CD4-positive, alpha-beta memory T cell (primary cell): Measurements from ENCODE around the gene AVP. TPM values are rescaled to one million over a fixed set of nuclear protein-coding genes. Genes with fewer than 3 reads are reported as not detected.
"Not testable (repeated sequence)": the region's sequence is repeated elsewhere in the genome, so short reads cannot be mapped to it uniquely, and the experiment has no call there.

Experiments used
- CTCF ChIA-PET: fragments of 350-600 bp; sonication (Branson Sonifier 250); formaldehyde crosslinking; loops from one replicate; lab custom pipeline; 2021; ENCODE audit warnings: inconsistent platforms; ENCODE audit not compliant: partially characterized antibody; lab: Charles Lee
- POLR2A ChIA-PET: fragments of 350-600 bp; sonication (Branson Sonifier 250); formaldehyde crosslinking; loops from one replicate; lab custom pipeline; 2021; ENCODE audit not compliant: partially characterized antibody; lab: Charles Lee
- DNase-seq, 5 donors: peaks; one replicate each; pipeline versions ENCODE4 v3.0.0 to v3.0.0-alpha.2; 2020 to 2022; ENCODE audit warnings: mixed read lengths in 1 of 5
- H3K27ac ChIP-seq: one replicate; pipeline ENCODE4 v1.7.0; 2013; ENCODE audit warnings: low read depth, low read length
- H3K27me3 ChIP-seq: 2 replicates; pipeline ENCODE4 v1.7.0; 2013; ENCODE audit warnings: mild to moderate bottlenecking, low read length, moderate library complexity; ENCODE audit not compliant: insufficient read depth
- H3K36me3 ChIP-seq: 2 replicates; pipeline ENCODE4 v1.7.0; 2013; ENCODE audit warnings: mild to moderate bottlenecking, low read length, moderate library complexity; ENCODE audit not compliant: insufficient read depth
- H3K4me1 ChIP-seq: 2 replicates; pipeline ENCODE4 v1.7.0; 2013; ENCODE audit warnings: mild to moderate bottlenecking, low read length, moderate library complexity; ENCODE audit not compliant: insufficient read depth
- H3K4me3 ChIP-seq, 2 donors: one replicate each; pipeline ENCODE4 v1.7.0; 2013; ENCODE audit warnings: low read length in 2 of 2, mild to moderate bottlenecking in 1 of 2
- H3K9me3 ChIP-seq, 2 donors: one replicate each; pipeline ENCODE4 v1.7.0; 2013; ENCODE audit warnings: low read length in 2 of 2, control low read depth in 1 of 2; ENCODE audit not compliant: control insufficient read depth in 1 of 2
- H3K27ac Mint-ChIP-seq, 7 donors: one replicate each; pipeline ENCODE4 v1.8.0; 2020 to 2021; ENCODE audit warnings: mixed read lengths in 7 of 7, mild to moderate bottlenecking in 6 of 7, inconsistent platforms in 3 of 7, moderate library complexity in 3 of 7
- H3K27me3 Mint-ChIP-seq, 2 donors: one replicate each; pipeline ENCODE4 v1.8.0; 2020 to 2021; ENCODE audit warnings: mixed read lengths in 2 of 2
- H3K36me3 Mint-ChIP-seq, 2 donors: one replicate each; pipeline ENCODE4 v1.8.0; 2020 to 2021; ENCODE audit warnings: mixed read lengths in 2 of 2, inconsistent platforms in 1 of 2, mild to moderate bottlenecking in 1 of 2
- H3K4me1 Mint-ChIP-seq, 4 donors: one replicate each; pipeline ENCODE4 v1.8.0; 2020 to 2021; ENCODE audit warnings: mixed read lengths in 4 of 4, mild to moderate bottlenecking in 1 of 4
- H3K4me3 Mint-ChIP-seq, 8 donors: one replicate each; pipeline ENCODE4 v1.8.0; 2020 to 2021; ENCODE audit warnings: mixed read lengths in 8 of 8, mild to moderate bottlenecking in 7 of 8, moderate library complexity in 6 of 8, inconsistent platforms in 3 of 8
- H3K9me3 Mint-ChIP-seq, 8 donors: one replicate each; pipeline ENCODE4 v1.8.0; 2020 to 2021; ENCODE audit warnings: mixed read lengths in 8 of 8, mild to moderate bottlenecking in 5 of 8, inconsistent platforms in 3 of 8, moderate library complexity in 1 of 8
- intact Hi-C: fragments of 100-400 bp; cut with micrococcal nuclease; formaldehyde crosslinking; loops from one replicate; pipeline ENCODE4 v1.15.1; 2023
- polyA plus RNA-seq, 2 donors: library from polyadenylated mRNA; unstranded; fragments of 300-500 nt; fragmentation: Illumina TruSeq; gene quantifications; one replicate each; pipeline ENCODE4 v1.2.3, GENCODE V29; 2021
- total RNA-seq, 2 experiments: library from RNA; stranded (reverse); gene quantifications; one replicate each; pipeline ENCODE4 v1.2.3, GENCODE V29; 2021

Gene AVP
- total and polyA plus RNA-seq, 4 experiments from 2014 or later, result not detected

DNA sequence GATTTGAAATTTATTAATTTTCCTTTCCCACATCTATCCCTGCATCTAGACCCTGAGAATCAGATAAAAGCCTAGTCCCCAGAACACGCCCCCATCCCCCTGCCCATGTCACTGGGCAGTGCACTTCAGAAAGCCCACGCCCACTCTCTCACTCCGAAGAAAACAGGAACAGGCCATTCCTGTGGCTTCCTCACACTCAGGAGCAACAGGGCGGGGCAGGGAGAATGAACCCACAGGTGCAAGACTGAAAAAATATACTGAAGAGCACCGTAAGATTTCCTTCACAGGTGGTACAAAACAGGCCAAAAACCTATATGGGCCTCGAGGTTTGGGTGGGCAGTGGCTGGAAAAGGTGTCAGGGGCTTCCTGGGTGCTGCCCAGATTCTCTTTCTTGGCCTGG, 9.7 kb downstream of the AVP start:
- H3K9me3 ChIP-seq, result no peaks in the 10 kb centered on the region
- intact Hi-C loops, result no loop called here
- CTCF ChIA-PET, result interaction anchor here (1.0 kb wide), 1 partner anchor 39 kb away, joined by 3 read pairs; no protein-coding TSS in a partner anchor
- no peak for DNase-seq
- Mint-ChIP-seq H3K9me3 (no peaks in the 10 kb centered on the region), H3K27ac (peak overlapping the region in 2 of 7 donors; percentile 23 to 68), H3K27me3 (no peaks in the 10 kb centered on the region), H3K36me3 (no peaks in the 10 kb centered on the region), H3K4me3 (no peak overlapping the region), H3K4me1 (peaks cover 16 to 35% (median 19%) of the 10 kb centered on the region in 4 donors)
- H3K27me3 ChIP-seq, result no peaks in the 10 kb centered on the region
- H3K4me3 ChIP-seq, result no peak overlapping the region
- no peak overlapping the region for H3K27ac ChIP-seq
- peaks cover 28% of the 10 kb centered on the region for H3K4me1 ChIP-seq
- POLR2A ChIA-PET, result interaction anchor here (1.1 to 3.5 kb wide), 2 partner anchors 18 to 28 kb away, joined by 4 to 22 read pairs; no protein-coding TSS in a partner anchor
- no peaks in the 10 kb centered on the region for H3K36me3 ChIP-seq

DNA sequence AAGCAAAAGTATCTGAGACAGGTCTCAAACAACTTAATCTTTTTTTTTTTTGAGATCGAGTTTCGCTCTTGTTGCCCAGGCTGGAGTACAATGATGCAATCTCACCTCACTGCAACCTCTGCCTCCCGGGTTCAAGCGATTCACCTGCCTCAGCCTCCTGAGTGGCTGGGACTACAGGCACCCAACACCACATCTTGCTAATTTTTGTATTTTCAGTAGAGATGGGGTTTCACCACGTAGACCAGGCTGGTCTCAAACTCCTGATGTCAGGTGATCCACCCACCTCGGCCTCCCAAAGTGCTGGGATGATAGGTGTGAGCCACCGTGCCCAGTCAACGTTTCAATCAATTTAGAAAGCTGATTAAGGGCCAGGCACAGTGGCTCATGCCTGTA, 11.3 kb downstream of the AVP start:
- H3K9me3 ChIP-seq, H3K36me3 ChIP-seq, H3K27me3 Mint-ChIP-seq, H3K36me3 Mint-ChIP-seq, H3K4me3 ChIP-seq, DNase-seq, H3K27ac ChIP-seq, H3K27me3 ChIP-seq, H3K9me3 Mint-ChIP-seq: not testable (repeated sequence)
- peak overlapping the region in 3 of 7 donors; percentile 29 to 94 (median 52) for H3K27ac Mint-ChIP-seq
- H3K4me1 ChIP-seq, result peaks cover 28% of the 10 kb centered on the region
- peaks cover 17 to 35% (median 21%) of the 10 kb centered on the region in 4 donors for H3K4me1 Mint-ChIP-seq
- ChIA-PET POLR2A (interaction anchor here (0.6 to 3.5 kb wide), 4 partner anchors 13 to 63 kb away, joined by 3 to 22 read pairs (median 3); partner anchors contain the start of gene MRPS26), CTCF (interaction anchor here (0.6 to 2.2 kb wide), 3 partner anchors 16 to 42 kb away, joined by 3 to 8 read pairs (median 5); no protein-coding TSS in a partner anchor)
- intact Hi-C loops, result loop anchor here (2.0 kb wide), 1 partner anchor 20 kb away; no protein-coding TSS in a partner anchor
- H3K4me3 Mint-ChIP-seq, result peak overlapping the region in 6 of 8 donors; percentile 25 to 70 (median 46)

DNA sequence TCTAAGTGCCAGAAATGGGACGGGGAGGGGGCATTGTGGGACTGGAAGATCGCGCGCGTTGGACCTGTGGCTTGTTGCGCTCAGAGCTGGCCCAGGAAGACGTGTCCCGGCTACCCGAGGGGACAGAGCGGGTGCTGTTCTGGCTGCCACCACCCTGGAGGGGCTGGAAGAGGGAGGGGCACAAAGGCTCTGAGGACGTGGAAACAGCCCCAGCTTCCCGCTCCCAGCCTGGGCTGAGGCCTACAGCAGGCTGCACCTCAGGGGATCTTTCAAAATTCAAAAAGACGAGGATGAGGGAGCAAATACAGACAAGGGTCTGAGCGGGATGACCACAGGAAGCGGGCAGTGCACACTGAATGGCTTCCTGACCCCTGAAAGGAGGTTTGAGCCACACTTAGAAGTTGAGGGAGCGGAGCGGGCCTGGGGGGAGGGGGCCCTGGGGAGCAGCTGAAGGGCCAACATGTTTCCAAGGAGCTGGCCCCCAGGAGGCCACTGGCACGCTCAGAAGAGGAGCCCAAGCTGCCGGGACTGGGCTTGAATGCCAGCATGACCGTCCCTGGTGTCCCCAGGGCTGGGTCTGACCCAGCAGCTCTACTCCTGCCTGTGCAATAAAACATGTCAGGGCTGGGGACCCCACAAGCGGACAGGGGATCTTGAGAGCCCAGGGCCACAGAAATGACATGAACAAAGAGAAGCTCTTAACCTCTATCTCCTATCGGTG, 11.8 kb downstream of the AVP start:
- peak overlapping the region; percentile 44 for H3K27ac ChIP-seq
- Mint-ChIP-seq H3K27me3 (no peaks in the 10 kb centered on the region), H3K4me1 (peaks cover 14 to 31% (median 19%) of the 10 kb centered on the region in 4 donors), H3K27ac (peak overlapping the region; percentile 60 to 94 (median 91)), H3K9me3 (no peaks in the 10 kb centered on the region), H3K36me3 (no peaks in the 10 kb centered on the region), H3K4me3 (peak overlapping the region; percentile 78 to 91 (median 84))
- H3K36me3 ChIP-seq, result no peaks in the 10 kb centered on the region
- intact Hi-C loops, result loop anchor here (2.0 kb wide), 1 partner anchor 20 kb away; no protein-coding TSS in a partner anchor
- ChIA-PET POLR2A (interaction anchor here (0.6 to 3.5 kb wide), 3 partner anchors 20 to 64 kb away, joined by 3 to 22 read pairs (median 3); partner anchors contain the start of gene MRPS26), CTCF (interaction anchor here (0.8 to 2.2 kb wide), 2 partner anchors 19 to 42 kb away, joined by 5 to 8 read pairs; no protein-coding TSS in a partner anchor)
- H3K4me1 ChIP-seq, result peaks cover 27% of the 10 kb centered on the region
- H3K27me3 ChIP-seq, result no peaks in the 10 kb centered on the region
- no peak for DNase-seq
- no peak overlapping the region for H3K4me3 ChIP-seq
- no peaks in the 10 kb centered on the region for H3K9me3 ChIP-seq

DNA sequence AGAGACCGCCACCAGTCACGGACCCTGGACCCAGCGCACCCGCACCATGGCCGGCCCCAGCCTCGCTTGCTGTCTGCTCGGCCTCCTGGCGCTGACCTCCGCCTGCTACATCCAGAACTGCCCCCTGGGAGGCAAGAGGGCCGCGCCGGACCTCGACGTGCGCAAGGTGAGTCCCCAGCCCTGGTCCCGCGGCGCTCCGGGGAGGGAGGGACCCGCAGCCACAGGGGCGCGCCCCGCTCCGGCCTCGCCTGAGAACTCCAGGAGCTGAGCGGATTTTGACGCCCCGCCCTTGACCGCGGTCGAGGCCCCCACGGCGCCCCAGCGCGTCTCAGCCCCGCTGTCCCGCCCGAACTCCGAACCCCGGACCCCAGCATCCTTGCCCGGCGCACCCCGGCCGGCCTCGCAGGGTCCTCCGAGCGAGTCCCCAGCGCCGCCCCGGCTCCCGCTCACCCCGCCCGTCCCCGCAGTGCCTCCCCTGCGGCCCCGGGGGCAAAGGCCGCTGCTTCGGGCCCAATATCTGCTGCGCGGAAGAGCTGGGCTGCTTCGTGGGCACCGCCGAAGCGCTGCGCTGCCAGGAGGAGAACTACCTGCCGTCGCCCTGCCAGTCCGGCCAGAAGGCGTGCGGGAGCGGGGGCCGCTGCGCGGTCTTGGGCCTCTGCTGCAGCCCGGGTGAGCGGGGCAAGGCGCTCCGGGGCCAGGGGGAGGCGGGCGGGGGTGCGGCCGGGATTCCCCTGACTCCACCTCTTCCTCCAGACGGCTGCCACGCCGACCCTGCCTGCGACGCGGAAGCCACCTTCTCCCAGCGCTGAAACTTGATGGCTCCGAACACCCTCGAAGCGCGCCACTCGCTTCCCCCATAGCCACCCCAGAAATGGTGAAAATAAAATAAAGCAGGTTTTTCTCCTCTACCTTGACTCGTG, 12.7 kb downstream of the AVP start, which contains the start of gene OXT:
OXT (plus strand) TSS at position 11 of the 920 bp plus-strand sequence; CDS start at position 47, 36 bp downstream.
- POLR2A ChIA-PET, result interaction anchor here (1.4 to 3.5 kb wide), 3 partner anchors 15 to 21 kb away, joined by 3 to 22 read pairs (median 3); no protein-coding TSS in a partner anchor
- no peaks in the 10 kb centered on the region for H3K9me3 ChIP-seq
- Mint-ChIP-seq H3K4me3 (peak within 1 kb of the TSS; percentile 82 to 94 (median 90)), H3K27ac (peak within 1 kb of the TSS; percentile 62 to 95 (median 93)), H3K4me1 (peaks cover 12 to 27% (median 17%) of the 10 kb centered on the region in 4 donors), H3K9me3 (no peaks in the 10 kb centered on the region), H3K27me3 (no peaks in the 10 kb centered on the region), H3K36me3 (no peaks in the 10 kb centered on the region)
- H3K36me3 ChIP-seq, result no peaks in the 10 kb centered on the region
- H3K27ac ChIP-seq, result peak within 1 kb of the TSS; percentile 44
- peaks cover 21% of the 10 kb centered on the region for H3K4me1 ChIP-seq
- H3K27me3 ChIP-seq, result no peaks in the 10 kb centered on the region
- intact Hi-C loops, result loop anchor here (2.0 kb wide), 1 partner anchor 21 kb away; no protein-coding TSS in a partner anchor
- H3K4me3 ChIP-seq, result peak within 1 kb of the TSS in 1 of 2 donors; percentile 54
- CTCF ChIA-PET, result interaction anchor here (2.2 kb wide), 1 partner anchor 43 kb away, joined by 8 read pairs; no protein-coding TSS in a partner anchor
- DNase-seq, result peak; percentile 64 to 81 (median 68)

DNA sequence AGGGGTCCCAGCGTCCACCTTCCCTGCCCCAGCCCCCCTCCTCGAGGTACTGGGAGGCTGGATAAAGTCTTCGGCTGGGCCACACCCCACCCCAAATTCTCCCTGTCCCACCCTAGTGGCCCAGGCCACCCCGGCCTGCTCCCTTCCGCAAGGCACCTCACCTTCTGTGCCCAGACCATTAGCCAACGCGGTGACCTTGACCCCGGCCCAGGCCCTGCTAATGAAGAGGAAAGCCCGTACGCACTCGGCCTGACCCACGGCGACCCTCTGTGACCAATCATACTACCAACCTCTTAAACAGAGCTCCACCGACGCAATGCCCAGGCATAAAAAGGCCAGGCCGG, 13.3 kb downstream of the AVP start:
- Mint-ChIP-seq H3K4me3 (peak overlapping the region; percentile 80 to 94 (median 88)), H3K27me3 (no peaks in the 10 kb centered on the region), H3K36me3 (no peaks in the 10 kb centered on the region), H3K27ac (peak overlapping the region in 4 of 7 donors; percentile 22 to 94 (median 61)), H3K9me3 (no peaks in the 10 kb centered on the region), H3K4me1 (peaks cover 13 to 24% (median 16%) of the 10 kb centered on the region in 4 donors)
- DNase-seq, result no peak
- H3K27ac ChIP-seq, result peak overlapping the region; percentile 44
- H3K4me3 ChIP-seq, result peak overlapping the region in 1 of 2 donors; percentile 54
- intact Hi-C loops, result no loop called here
- peaks cover 18% of the 10 kb centered on the region for H3K4me1 ChIP-seq
- no peaks in the 10 kb centered on the region for H3K36me3 ChIP-seq
- H3K9me3 ChIP-seq, result no peaks in the 10 kb centered on the region
- H3K27me3 ChIP-seq, result no peaks in the 10 kb centered on the region
- POLR2A ChIA-PET, result interaction anchor here (1.4 to 3.5 kb wide), 3 partner anchors 14 to 22 kb away, joined by 3 to 22 read pairs (median 3); no protein-coding TSS in a partner anchor
- CTCF ChIA-PET, result interaction anchor here (2.2 kb wide), 1 partner anchor 44 kb away, joined by 8 read pairs; no protein-coding TSS in a partner anchor

DNA sequence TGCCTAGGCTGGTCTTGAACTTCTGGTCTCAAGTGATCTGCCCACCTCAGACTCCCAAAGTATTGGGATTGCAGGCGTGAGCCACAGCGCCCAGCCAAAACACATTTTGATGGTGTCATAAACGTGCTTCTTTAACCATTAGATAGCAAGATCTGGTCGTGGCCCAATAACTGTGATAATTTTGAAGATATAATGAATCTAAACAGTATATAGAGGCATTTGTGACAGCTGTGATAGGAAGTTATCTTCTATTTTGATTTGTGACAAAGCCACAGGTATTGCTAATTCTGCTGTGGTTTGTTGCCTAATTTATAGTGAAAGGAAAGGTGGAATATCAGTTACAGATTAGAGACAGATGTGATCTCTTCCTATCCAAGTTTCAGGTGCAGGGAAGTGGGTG, 13.8 kb downstream of the AVP start:
- peak overlapping the region; percentile 12 to 95 (median 89) for H3K27ac Mint-ChIP-seq
- no peaks in the 10 kb centered on the region for H3K36me3 ChIP-seq
- no peak overlapping the region for H3K27ac ChIP-seq
- ChIA-PET CTCF (interaction anchor here (1.7 to 2.2 kb wide), 2 partner anchors 21 to 44 kb away, joined by 4 to 20 read pairs; no protein-coding TSS in a partner anchor), POLR2A (interaction anchor here (1.4 to 1.8 kb wide), 3 partner anchors 14 to 21 kb away, joined by 3 to 6 read pairs (median 3); no protein-coding TSS in a partner anchor)
- peaks cover 18% of the 10 kb centered on the region for H3K4me1 ChIP-seq
- H3K27me3 ChIP-seq, result no peaks in the 10 kb centered on the region
- no peak overlapping the region for H3K4me3 ChIP-seq
- peak overlapping the region; percentile 80 to 94 (median 88) for H3K4me3 Mint-ChIP-seq
- H3K4me1 Mint-ChIP-seq, result peaks cover 13 to 24% (median 16%) of the 10 kb centered on the region in 4 donors
- H3K36me3 Mint-ChIP-seq, result no peaks in the 10 kb centered on the region
- no peak for DNase-seq
- intact Hi-C loops, result no loop called here
- H3K27me3 Mint-ChIP-seq, result no peaks in the 10 kb centered on the region
- H3K9me3 ChIP-seq, result no peaks in the 10 kb centered on the region
- no peaks in the 10 kb centered on the region for H3K9me3 Mint-ChIP-seq
